K562 (cell line): ENCODE data around the gene SATB2. TPM values are rescaled to one million over a fixed set of nuclear protein-coding genes. Genes with fewer than 3 reads are reported as not detected.

Source experiments
- E2F6 ChIP-seq, 2 experiments: IDR thresholded peaks; 2 replicates each; pipeline ENCODE4 v1.6.1; 2011; ENCODE audit warnings: borderline replicate concordance in 1 of 2, control low read depth in 1 of 2, low read depth in 1 of 2, low read length in 1 of 2, mild to moderate bottlenecking in 1 of 2, mixed read lengths in 1 of 2, moderate library complexity in 1 of 2; ENCODE audit not compliant: insufficient read depth in 1 of 2, insufficient read length in 1 of 2, poor library complexity in 1 of 2, severe bottlenecking in 1 of 2; ENCODE audit errors: extremely low read depth in 1 of 2
- E2F8 ChIP-seq: fragments of 450-650 bp; IDR thresholded peaks from 2 replicates; pipeline ENCODE4 v1.7.1; 2018; ENCODE audit warnings: mild to moderate bottlenecking, low read depth; ENCODE audit not compliant: partially characterized antibody
- SMAD4 ChIP-seq: fragments of 250-450 bp; sonication (Bioruptor Pico); conservative IDR thresholded peaks from 2 replicates; pipeline ENCODE4 v1.8.0; 2021; ENCODE audit warnings: inconsistent platforms, mild to moderate bottlenecking, moderate library complexity
- TFAP4 ChIP-seq: sonication (generic); formaldehyde crosslinking; IDR thresholded peaks from 2 replicates; pipeline ENCODE4 v1.8.0; 2022; ENCODE audit warnings: missing genetic modification reagents, mild to moderate bottlenecking, moderate library complexity, borderline replicate concordance
- ZFP36 ChIP-seq: fragments of 150-350 bp; IDR thresholded peaks from 2 replicates; pipeline ENCODE4 v1.6.1; 2018; ENCODE audit warnings: low read length, low read depth; ENCODE audit not compliant: partially characterized antibody
- polyA plus RNA-seq, 8 experiments: library from polyadenylated mRNA; depleted of rRNA in 4 of 8; stranded (reverse) in 5 of 8; unstranded in 3 of 8; fragments of >200 nt; fragmentation: Nextera tagmentation in 2 of 8; fragmentation: Illumina TruSeq in 1 of 8; extraction: Ambion mirVana in 2 of 8; extraction: Trizol in 1 of 8; gene quantifications; 2 replicates each; pipeline versions ENCODE4 v1.2.1 to v1.2.3, GENCODE V29; 2011 to 2014; ENCODE audit warnings: inconsistent platforms in 1 of 8, missing spikeins in 1 of 8
- total RNA-seq, 7 experiments: library from RNA; depleted of rRNA in 6 of 7; stranded (reverse); fragments of >200 nt in 6 of 7; fragmentation: Illumina TruSeq in 2 of 7; extraction: Trizol in 2 of 7; gene quantifications; 2 replicates each; pipeline versions ENCODE4 v1.2.1 to v1.2.3, GENCODE V29; 2011 to 2021; ENCODE audit warnings: low replicate concordance in 1 of 7

SATB2 gene
- total and polyA plus RNA-seq, 9 of the 15 experiments (the other 6 are each of a cell fraction or from before 2014, with no cell fraction given): 4.5 to 34.0 (median 15.1) TPM

- TF ChIP-seq E2F8: no peak
- TF ChIP-seq TFAP4 (CRISPR knock-in tag): no peak
- TF ChIP-seq SMAD4 (CRISPR knock-in tag): no peak
- TF ChIP-seq E2F6 (IDR thresholded peaks at IDR 0.05; ENCODE audit: borderline replicate concordance in 1 of 2, extremely low read depth in 1 of 2, insufficient read depth in 1 of 2, insufficient read length in 1 of 2, low read depth in 1 of 2, low read length in 1 of 2, poor library complexity in 1 of 2, severe bottlenecking in 1 of 2): no peak
- TF ChIP-seq ZFP36: no peak
These were observed 233.9 kb downstream of the SATB2 start (continued) for GRCh38 chr2:199223791-199224190.
